Neutrophil (primary cell): Measurements from ENCODE around the gene SLC25A43.
"Not testable (repeated sequence)": the region's sequence is repeated elsewhere in the genome, so short reads cannot be mapped to it uniquely, and the experiment has no call there.

Experiments
- H3K27ac ChIP-seq: fragments of 200-600 bp; sonication (generic); 2 replicates; pipeline ENCODE4 v1.5.1; 2016; ENCODE audit warnings: mild to moderate bottlenecking, moderate library complexity
- H3K27me3 ChIP-seq: fragments of 200-600 bp; sonication (generic); 2 replicates; pipeline ENCODE4 v1.6.0; 2016; ENCODE audit warnings: mild to moderate bottlenecking
- H3K36me3 ChIP-seq: fragments of 200-600 bp; sonication (generic); 2 replicates; pipeline ENCODE4 v1.5.1; 2017
- H3K4me1 ChIP-seq, 2 experiments: fragments of 200-600 bp in 1 of 2; sonication (generic) in 1 of 2; 1 replicate in 1 of 2; 2 replicates in 1 of 2; pipeline versions ENCODE4 v1.5.1 to v1.6.1; 2013 to 2016; ENCODE audit warnings: low read depth in 1 of 2, low read length in 1 of 2, mild to moderate bottlenecking in 1 of 2, moderate library complexity in 1 of 2; ENCODE audit not compliant: control insufficient read depth in 1 of 2, insufficient read depth in 1 of 2
- H3K4me3 ChIP-seq, 2 experiments: fragments of 200-600 bp in 1 of 2; sonication (generic) in 1 of 2; 1 replicate in 1 of 2; 2 replicates in 1 of 2; pipeline ENCODE4 v1.5.1; 2013 to 2016; ENCODE audit warnings: low read depth in 1 of 2, low read length in 1 of 2, mild to moderate bottlenecking in 1 of 2, moderate library complexity in 1 of 2
- H3K9me3 ChIP-seq: fragments of 200-600 bp; sonication (generic); 2 replicates; pipeline ENCODE4 v1.5.1; 2016
- TF ChIP-seq, protein P1 (sequence below): fragments of 200-600 bp; sonication (generic); IDR thresholded peaks from 2 replicates; pipeline ENCODE4 v1.5.1; 2016; ENCODE audit warnings: antibody characterized with exemption

SLC25A43 gene

DNA sequence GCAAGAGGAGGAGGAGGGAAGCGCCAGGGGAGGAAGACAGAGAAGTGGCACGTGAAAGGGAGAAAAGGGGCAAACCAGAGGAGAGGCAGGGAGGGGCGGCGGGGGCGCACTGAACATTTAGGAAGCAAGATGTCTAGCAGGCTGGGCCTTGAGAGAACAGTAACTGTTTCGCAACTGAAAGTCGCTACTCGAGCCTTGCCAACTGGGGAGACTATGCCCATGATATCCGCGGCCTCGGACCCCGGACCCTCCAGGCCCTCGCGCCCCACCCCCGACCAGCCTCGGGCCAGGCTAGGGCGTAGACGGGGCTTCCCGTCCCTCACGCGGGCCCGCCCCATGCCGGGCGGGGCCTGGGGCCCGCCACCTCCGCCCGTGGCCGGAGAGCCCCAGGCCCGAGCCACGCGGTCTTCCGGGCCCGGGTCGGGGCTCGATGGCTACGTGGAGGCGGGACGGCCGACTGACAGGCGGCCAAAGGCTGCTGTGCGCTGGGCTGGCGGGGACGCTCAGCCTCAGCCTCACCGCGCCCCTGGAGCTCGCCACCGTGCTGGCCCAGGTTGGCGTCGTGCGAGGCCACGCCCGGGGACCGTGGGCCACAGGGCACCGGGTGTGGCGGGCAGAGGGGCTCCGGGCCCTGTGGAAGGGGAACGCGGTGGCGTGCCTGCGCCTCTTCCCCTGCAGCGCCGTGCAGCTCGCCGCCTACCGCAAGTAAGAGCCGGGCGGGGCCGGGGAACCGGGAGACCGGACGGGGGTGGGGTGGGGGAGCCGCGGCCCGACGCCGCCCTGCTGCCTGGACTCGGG, at the start of gene SLC25A43:
SLC25A43 (plus strand) TSS at position 363 of the 798 bp plus-strand sequence; CDS start at position 431, 68 bp downstream.
- Histone ChIP-seq H3K36me3 (no peaks in the 10 kb centered on the region), H3K27me3 (peaks cover 9% of the 10 kb centered on the region), H3K9me3 (no peaks in the 10 kb centered on the region), H3K4me3 (peak within 1 kb of the TSS; percentile 47 to 59), H3K4me1 (peaks cover 0 to 4% of the 10 kb centered on the region in 2 experiments), H3K27ac (no peak within 1 kb of the TSS)
- TF ChIP-seq, protein P1, sequence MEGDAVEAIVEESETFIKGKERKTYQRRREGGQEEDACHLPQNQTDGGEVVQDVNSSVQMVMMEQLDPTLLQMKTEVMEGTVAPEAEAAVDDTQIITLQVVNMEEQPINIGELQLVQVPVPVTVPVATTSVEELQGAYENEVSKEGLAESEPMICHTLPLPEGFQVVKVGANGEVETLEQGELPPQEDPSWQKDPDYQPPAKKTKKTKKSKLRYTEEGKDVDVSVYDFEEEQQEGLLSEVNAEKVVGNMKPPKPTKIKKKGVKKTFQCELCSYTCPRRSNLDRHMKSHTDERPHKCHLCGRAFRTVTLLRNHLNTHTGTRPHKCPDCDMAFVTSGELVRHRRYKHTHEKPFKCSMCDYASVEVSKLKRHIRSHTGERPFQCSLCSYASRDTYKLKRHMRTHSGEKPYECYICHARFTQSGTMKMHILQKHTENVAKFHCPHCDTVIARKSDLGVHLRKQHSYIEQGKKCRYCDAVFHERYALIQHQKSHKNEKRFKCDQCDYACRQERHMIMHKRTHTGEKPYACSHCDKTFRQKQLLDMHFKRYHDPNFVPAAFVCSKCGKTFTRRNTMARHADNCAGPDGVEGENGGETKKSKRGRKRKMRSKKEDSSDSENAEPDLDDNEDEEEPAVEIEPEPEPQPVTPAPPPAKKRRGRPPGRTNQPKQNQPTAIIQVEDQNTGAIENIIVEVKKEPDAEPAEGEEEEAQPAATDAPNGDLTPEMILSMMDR = no peak

DNA sequence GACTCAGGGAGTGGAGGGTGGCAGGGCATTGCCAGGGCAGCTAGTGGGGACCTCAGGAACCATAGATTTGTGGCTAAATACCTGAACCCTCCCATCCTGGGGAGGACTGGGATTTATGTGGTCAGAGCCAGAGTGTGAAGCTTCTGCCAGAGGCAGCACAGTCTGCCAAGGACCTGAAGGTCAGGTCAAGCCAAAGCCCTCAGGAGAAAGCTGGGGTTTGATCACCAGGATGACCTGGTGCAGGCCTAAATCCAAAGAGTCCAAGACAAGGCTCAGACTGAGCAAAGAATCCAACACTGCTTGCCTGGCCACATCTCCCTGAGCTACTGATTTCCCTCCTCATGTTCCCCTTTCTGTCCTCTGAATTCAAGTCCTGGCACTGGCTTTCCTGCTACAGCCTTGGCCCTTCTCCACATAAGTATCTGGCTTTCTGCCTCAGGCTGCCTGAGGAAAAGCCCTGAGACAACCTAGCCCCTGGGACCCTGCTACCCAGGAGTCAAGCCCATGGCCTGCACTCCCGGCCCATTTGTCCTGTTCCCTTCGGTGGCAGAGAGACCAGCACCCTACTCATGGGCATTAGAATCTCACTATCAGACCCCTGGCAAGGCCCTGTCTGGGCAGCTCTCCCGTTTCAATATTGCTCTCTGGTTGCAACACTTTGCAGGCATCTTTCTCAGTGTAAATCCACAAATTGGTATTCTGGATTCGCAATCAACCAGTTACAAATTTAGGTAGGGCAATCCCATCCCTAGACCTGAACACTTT, 39.3 kb upstream of the SLC25A43 start:
- no peaks in the 10 kb centered on the region for H3K27me3 ChIP-seq
- TF ChIP-seq, protein P1 = no peak
- no peak overlapping the region for H3K27ac ChIP-seq
- no peak overlapping the region for H3K4me3 ChIP-seq
- H3K4me1 ChIP-seq = no peaks in the 10 kb centered on the region
- H3K9me3 ChIP-seq = no peaks in the 10 kb centered on the region
- H3K36me3 ChIP-seq = no peaks in the 10 kb centered on the region

DNA sequence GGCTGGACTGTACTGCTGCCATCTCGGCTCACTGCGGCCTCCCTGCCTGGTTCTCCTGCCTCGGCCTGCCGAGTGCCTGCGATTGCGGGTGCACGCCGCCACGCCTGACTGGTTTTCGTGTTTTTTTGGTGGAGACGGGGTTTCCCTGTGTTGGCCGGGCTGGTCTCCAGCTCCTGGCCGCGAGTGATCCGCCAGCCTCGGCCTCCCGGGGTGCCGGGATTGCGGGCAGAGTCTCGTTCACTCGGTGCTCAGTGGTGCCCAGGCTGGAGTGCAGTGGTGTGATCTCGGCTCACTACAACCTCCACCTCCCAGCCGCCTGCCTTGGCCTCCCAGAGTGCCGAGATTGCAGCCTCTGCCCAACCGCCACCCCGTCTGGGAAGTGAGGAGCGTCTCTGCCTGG, 37.7 kb upstream of the SLC25A43 start:
- H3K27me3 ChIP-seq, H3K4me1 ChIP-seq, H3K27ac ChIP-seq, H3K9me3 ChIP-seq, H3K4me3 ChIP-seq, H3K36me3 ChIP-seq: not testable (repeated sequence)

- H3K27me3 ChIP-seq, H3K9me3 ChIP-seq, H3K4me1 ChIP-seq, H3K4me3 ChIP-seq, H3K27ac ChIP-seq, H3K36me3 ChIP-seq: not testable (repeated sequence)
Measured at GRCh38 chrX:119362074-119362473, 37.1 kb upstream of the SLC25A43 start.

DNA sequence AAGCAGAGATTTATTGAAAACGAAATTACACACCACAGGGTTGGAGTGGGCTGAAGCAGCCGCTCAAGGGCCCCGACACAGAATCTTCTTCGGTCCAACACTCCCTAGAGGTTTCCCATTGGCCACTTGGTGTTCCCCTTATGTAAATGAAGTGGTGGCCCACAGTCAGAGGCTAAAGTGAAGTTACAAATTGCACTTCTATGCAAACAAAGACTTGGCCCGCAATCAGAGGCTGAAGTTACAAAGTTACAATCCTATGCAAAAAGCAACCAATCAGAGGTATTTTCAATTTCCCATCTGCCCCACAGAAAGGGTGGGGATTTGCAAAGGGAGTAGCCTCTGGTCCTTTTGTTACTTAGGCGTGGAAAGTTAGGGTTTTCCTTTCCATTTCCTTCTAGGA, 35.7 kb upstream of the SLC25A43 start:
- H3K9me3 ChIP-seq = no peaks in the 10 kb centered on the region
- no peak overlapping the region for H3K4me3 ChIP-seq
- no peaks in the 10 kb centered on the region for H3K36me3 ChIP-seq
- no peaks in the 10 kb centered on the region for H3K4me1 ChIP-seq
- H3K27ac ChIP-seq = no peak overlapping the region
- no peaks in the 10 kb centered on the region for H3K27me3 ChIP-seq
- TF ChIP-seq, protein P1 = no peak

DNA sequence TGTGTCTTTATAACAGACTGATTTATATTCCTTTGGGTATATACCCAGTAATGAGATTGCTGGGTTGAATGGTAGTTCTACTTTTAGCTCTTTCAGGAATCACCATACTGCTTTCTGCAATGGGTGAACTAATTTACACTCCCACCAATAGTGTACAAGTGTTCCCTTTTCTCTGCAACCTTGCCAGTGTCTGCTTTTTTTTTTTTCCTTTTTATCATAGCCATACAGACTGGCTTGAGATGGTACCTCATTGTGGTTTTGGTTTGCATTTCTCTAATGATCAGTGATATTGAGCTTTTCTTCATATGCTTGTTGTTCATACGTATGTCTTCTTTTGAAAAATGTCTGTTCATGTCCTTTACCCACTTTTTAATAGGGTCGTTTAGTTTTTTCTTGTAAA, 27.3 kb upstream of the SLC25A43 start:
- not testable (repeated sequence) for H3K4me1 ChIP-seq, H3K9me3 ChIP-seq, H3K36me3 ChIP-seq, H3K4me3 ChIP-seq, H3K27me3 ChIP-seq, H3K27ac ChIP-seq

DNA sequence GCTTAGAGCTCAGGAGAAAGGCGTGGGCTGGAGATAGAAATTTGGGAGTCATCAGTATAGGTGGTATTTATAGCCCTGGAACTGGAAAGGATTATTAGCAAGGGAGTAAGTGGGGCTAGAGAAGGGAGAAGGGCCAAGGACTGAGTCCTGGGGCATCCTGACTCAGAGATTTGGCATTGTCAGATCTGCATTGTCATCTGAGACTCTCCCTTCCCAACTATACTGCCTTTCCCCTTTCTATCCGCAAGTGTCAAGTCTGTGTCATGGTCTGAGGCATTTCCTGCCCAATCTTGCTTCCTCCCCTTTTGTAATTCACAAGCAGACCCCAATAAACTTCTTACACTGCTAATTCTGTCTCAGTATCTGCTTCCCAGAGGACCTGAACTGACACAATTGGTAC, 24.4 kb upstream of the SLC25A43 start:
- no peak overlapping the region for H3K4me3 ChIP-seq
- no peaks in the 10 kb centered on the region for H3K27me3 ChIP-seq
- TF ChIP-seq, protein P1 = no peak
- no peaks in the 10 kb centered on the region for H3K36me3 ChIP-seq
- H3K4me1 ChIP-seq = no peaks in the 10 kb centered on the region
- H3K9me3 ChIP-seq = no peaks in the 10 kb centered on the region
- H3K27ac ChIP-seq = no peak overlapping the region
